SK-N-SH treated with all-trans-retinoic acid at 6 μM for 48 hours (cell line): Measurements from ENCODE around the gene KIAA1217.

Source experiments
- ATAC-seq: fragments of 200-7000 bp; cut with Tn5 transposase; 3 replicates; pipeline ENCODE4 v1.9.1; 2020; ENCODE audit warnings: mild to moderate bottlenecking, moderate library complexity
- ARNTL ChIP-seq: fragments of 450-650 bp; formaldehyde crosslinking; IDR thresholded peaks from 2 replicates; pipeline ENCODE4 v1.5.0; 2020; ENCODE audit warnings: low read depth, mild to moderate bottlenecking, moderate library complexity, borderline replicate concordance
- CSDC2 ChIP-seq: fragments of 250-450 bp; sonication (Bioruptor Pico); IDR thresholded peaks from 2 replicates; pipeline ENCODE4 v1.5.0; 2020; ENCODE audit warnings: mild to moderate bottlenecking, moderate library complexity
- ESRRG ChIP-seq: fragments of 250-450 bp; sonication (Bioruptor Pico); IDR thresholded peaks from 2 replicates; pipeline ENCODE4 v1.6.1; 2021; ENCODE audit warnings: mild to moderate bottlenecking
- GLIS3 ChIP-seq: fragments of 250-450 bp; sonication (Bioruptor Pico); IDR thresholded peaks from 2 replicates; pipeline ENCODE4 v1.5.0; 2020; ENCODE audit warnings: mild to moderate bottlenecking, moderate library complexity
- ISL1 ChIP-seq: fragments of 250-450 bp; sonication (Bioruptor Pico); IDR thresholded peaks from 2 replicates; pipeline ENCODE4 v2.1.2; 2022; ENCODE audit warnings: mild to moderate bottlenecking, moderate library complexity
- OSR1 ChIP-seq: fragments of 250-450 bp; sonication (Bioruptor Pico); IDR thresholded peaks from 2 replicates; pipeline ENCODE4 v1.8.0; 2022; ENCODE audit warnings: moderate library complexity, mild to moderate bottlenecking, inconsistent platforms
- PPARA ChIP-seq: fragments of 250-450 bp; sonication (Bioruptor Pico); IDR thresholded peaks from 2 replicates; pipeline ENCODE4 v1.5.0; 2020; ENCODE audit warnings: mild to moderate bottlenecking, borderline replicate concordance
- RARB ChIP-seq: fragments of 250-450 bp; sonication (Bioruptor Pico); IDR thresholded peaks from 2 replicates; pipeline ENCODE4 v1.8.0; 2021; ENCODE audit warnings: mild to moderate bottlenecking, moderate library complexity
- SNAI2 ChIP-seq: fragments of 250-450 bp; sonication (Bioruptor Pico); IDR thresholded peaks from 2 replicates; pipeline ENCODE4 v1.5.0; 2020; ENCODE audit warnings: mild to moderate bottlenecking, moderate library complexity
- TCF4 ChIP-seq: fragments of 250-450 bp; sonication (Bioruptor Pico); IDR thresholded peaks from 2 replicates; pipeline ENCODE4 v1.8.0; 2021; ENCODE audit warnings: mild to moderate bottlenecking, moderate library complexity, borderline replicate concordance
- TOX ChIP-seq: fragments of 250-450 bp; sonication (Bioruptor Pico); IDR thresholded peaks from 2 replicates; pipeline ENCODE4 v1.8.0; 2021; ENCODE audit warnings: mild to moderate bottlenecking, moderate library complexity, borderline replicate concordance
- ZC3H10 ChIP-seq: fragments of 250-450 bp; sonication (Bioruptor Pico); IDR thresholded peaks from 2 replicates; pipeline ENCODE4 v1.5.1; 2021; ENCODE audit warnings: mild to moderate bottlenecking, moderate library complexity
- ZFP3 ChIP-seq: fragments of 250-450 bp; sonication (Bioruptor Pico); IDR thresholded peaks from 2 replicates; pipeline ENCODE4 v1.5.0; 2020; ENCODE audit warnings: mild to moderate bottlenecking, moderate library complexity
- ZFP30 ChIP-seq: fragments of 450-650 bp; formaldehyde crosslinking; IDR thresholded peaks from 2 replicates; pipeline ENCODE4 v1.5.0; 2022; ENCODE audit warnings: mild to moderate bottlenecking, moderate library complexity
- ZNF565 ChIP-seq: fragments of 450-650 bp; formaldehyde crosslinking; conservative IDR thresholded peaks from 2 replicates; pipeline ENCODE4 v1.5.0; 2020; ENCODE audit warnings: low read depth, mild to moderate bottlenecking, moderate library complexity
- ZNF8 ChIP-seq: fragments of 450-650 bp; formaldehyde crosslinking; IDR thresholded peaks from 2 replicates; pipeline ENCODE4 v1.5.0; 2020; ENCODE audit warnings: mild to moderate bottlenecking, moderate library complexity
- TF ChIP-seq, protein P1 (sequence below): fragments of 250-450 bp; sonication (Bioruptor Pico); IDR thresholded peaks from 2 replicates; pipeline ENCODE4 v1.5.0; 2020; ENCODE audit warnings: mild to moderate bottlenecking, moderate library complexity
- TF ChIP-seq, protein P2 (sequence below): fragments of 250-450 bp; sonication (Bioruptor Pico); IDR thresholded peaks from 2 replicates; pipeline ENCODE4 v1.5.1; 2021; ENCODE audit warnings: mild to moderate bottlenecking, moderate library complexity
- TF ChIP-seq, protein P3 (sequence below): fragments of 250-450 bp; sonication (Bioruptor Pico); IDR thresholded peaks from 2 replicates; pipeline ENCODE4 v1.8.0; 2021; ENCODE audit warnings: low read depth, mild to moderate bottlenecking, moderate library complexity, borderline replicate concordance
- TF ChIP-seq, protein P4 (sequence below): fragments of 250-450 bp; sonication (Bioruptor Pico); IDR thresholded peaks from 2 replicates; pipeline ENCODE4 v1.5.1; 2020; ENCODE audit warnings: low read depth, mild to moderate bottlenecking, moderate library complexity

Gene KIAA1217

DNA sequence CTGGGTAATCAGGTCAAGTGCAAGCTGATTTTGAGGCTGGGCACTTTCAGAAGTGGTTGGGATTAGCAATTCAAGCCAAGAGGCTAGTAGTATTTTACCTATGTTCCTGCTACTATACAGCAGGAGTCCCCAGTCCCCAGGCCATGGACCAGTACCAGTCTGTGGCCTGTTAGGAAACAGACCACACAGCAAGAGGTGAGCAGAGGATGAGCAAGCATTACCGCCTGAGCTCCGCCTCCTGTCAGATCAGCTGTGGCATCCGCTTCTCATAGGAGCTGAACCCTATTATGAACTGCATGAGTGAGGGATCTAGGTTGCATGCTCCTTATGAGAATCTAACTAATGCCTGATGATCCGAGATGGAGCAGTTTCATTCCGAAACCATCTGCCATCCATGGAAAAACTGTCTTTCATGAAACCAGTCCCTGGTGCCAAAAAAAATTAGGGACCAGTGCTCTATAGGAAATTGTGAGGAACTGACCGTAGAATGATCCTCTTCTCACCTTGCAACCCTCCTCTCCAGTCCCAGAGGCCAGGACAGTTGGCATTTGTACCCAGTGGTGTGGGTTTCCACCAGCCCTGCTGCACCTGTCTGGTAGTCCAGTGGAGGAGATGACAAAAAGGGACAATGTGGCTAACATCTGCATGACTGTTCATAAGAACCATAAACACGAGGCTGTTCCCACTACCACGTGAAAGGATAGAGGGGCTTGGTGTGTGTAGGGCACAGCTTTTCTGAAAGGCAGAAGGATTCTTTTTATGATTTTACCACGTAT, 172.5 kb downstream of the KIAA1217 start (continued):
- TF ChIP-seq, protein P1, sequence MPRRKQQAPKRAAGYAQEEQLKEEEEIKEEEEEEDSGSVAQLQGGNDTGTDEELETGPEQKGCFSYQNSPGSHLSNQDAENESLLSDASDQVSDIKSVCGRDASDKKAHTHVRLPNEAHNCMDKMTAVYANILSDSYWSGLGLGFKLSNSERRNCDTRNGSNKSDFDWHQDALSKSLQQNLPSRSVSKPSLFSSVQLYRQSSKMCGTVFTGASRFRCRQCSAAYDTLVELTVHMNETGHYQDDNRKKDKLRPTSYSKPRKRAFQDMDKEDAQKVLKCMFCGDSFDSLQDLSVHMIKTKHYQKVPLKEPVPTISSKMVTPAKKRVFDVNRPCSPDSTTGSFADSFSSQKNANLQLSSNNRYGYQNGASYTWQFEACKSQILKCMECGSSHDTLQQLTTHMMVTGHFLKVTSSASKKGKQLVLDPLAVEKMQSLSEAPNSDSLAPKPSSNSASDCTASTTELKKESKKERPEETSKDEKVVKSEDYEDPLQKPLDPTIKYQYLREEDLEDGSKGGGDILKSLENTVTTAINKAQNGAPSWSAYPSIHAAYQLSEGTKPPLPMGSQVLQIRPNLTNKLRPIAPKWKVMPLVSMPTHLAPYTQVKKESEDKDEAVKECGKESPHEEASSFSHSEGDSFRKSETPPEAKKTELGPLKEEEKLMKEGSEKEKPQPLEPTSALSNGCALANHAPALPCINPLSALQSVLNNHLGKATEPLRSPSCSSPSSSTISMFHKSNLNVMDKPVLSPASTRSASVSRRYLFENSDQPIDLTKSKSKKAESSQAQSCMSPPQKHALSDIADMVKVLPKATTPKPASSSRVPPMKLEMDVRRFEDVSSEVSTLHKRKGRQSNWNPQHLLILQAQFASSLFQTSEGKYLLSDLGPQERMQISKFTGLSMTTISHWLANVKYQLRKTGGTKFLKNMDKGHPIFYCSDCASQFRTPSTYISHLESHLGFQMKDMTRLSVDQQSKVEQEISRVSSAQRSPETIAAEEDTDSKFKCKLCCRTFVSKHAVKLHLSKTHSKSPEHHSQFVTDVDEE (CRISPR knock-in tag) = no peak
- no peak for TF ChIP-seq RARB (CRISPR knock-in tag)

DNA sequence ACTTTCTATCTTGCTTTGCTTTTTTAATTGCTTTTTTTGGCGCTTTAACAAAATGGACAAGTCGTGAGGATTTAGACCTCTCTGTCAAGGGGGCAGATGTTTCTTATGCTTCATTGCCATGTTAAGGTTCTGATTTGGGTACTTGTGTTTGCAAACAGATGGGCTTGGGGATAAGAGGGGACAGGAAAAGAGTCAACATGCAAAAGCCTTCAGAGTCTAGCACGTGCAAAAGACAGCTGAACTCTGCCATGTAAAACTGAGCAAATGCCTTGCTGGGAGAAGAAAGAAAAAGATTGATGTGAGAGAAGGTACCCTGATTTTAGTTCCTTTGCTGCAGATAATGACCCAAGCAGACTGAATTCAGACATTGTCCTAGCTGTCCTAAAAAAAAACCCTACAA, 173.1 kb downstream of the KIAA1217 start:
- ATAC-seq = no peak
- TF ChIP-seq ISL1 (CRISPR knock-in tag) = no peak
- TF ChIP-seq SNAI2 (CRISPR knock-in tag) = no peak
- TF ChIP-seq TCF4 (CRISPR knock-in tag) = no peak
- no peak for TF ChIP-seq TOX (CRISPR knock-in tag)
- TF ChIP-seq, protein P2, sequence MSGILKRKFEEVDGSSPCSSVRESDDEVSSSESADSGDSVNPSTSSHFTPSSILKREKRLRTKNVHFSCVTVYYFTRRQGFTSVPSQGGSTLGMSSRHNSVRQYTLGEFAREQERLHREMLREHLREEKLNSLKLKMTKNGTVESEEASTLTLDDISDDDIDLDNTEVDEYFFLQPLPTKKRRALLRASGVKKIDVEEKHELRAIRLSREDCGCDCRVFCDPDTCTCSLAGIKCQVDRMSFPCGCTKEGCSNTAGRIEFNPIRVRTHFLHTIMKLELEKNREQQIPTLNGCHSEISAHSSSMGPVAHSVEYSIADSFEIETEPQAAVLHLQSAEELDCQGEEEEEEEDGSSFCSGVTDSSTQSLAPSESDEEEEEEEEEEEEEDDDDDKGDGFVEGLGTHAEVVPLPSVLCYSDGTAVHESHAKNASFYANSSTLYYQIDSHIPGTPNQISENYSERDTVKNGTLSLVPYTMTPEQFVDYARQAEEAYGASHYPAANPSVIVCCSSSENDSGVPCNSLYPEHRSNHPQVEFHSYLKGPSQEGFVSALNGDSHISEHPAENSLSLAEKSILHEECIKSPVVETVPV (CRISPR knock-in tag) = no peak
- no peak for TF ChIP-seq CSDC2 (CRISPR knock-in tag)
- no peak for TF ChIP-seq OSR1 (CRISPR knock-in tag)
- no peak for TF ChIP-seq ZNF8 (CRISPR knock-in tag)
- TF ChIP-seq, protein P3, sequence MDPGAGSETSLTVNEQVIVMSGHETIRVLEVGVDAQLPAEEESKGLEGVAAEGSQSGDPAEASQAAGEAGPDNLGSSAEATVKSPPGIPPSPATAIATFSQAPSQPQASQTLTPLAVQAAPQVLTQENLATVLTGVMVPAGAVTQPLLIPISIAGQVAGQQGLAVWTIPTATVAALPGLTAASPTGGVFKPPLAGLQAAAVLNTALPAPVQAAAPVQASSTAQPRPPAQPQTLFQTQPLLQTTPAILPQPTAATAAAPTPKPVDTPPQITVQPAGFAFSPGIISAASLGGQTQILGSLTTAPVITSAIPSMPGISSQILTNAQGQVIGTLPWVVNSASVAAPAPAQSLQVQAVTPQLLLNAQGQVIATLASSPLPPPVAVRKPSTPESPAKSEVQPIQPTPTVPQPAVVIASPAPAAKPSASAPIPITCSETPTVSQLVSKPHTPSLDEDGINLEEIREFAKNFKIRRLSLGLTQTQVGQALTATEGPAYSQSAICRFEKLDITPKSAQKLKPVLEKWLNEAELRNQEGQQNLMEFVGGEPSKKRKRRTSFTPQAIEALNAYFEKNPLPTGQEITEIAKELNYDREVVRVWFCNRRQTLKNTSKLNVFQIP (CRISPR knock-in tag) = no peak
- TF ChIP-seq, protein P4, sequence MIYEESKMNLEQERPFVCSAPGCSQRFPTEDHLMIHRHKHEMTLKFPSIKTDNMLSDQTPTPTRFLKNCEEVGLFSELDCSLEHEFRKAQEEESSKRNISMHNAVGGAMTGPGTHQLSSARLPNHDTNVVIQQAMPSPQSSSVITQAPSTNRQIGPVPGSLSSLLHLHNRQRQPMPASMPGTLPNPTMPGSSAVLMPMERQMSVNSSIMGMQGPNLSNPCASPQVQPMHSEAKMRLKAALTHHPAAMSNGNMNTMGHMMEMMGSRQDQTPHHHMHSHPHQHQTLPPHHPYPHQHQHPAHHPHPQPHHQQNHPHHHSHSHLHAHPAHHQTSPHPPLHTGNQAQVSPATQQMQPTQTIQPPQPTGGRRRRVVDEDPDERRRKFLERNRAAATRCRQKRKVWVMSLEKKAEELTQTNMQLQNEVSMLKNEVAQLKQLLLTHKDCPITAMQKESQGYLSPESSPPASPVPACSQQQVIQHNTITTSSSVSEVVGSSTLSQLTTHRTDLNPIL (CRISPR knock-in tag) = no peak
- TF ChIP-seq ARNTL (CRISPR knock-in tag) = no peak
- no peak for TF ChIP-seq PPARA (CRISPR knock-in tag)
- no peak for TF ChIP-seq ZFP30
- TF ChIP-seq ZNF565 (CRISPR knock-in tag) = no peak
- TF ChIP-seq RARB (CRISPR knock-in tag) = no peak
- no peak for TF ChIP-seq GLIS3 (CRISPR knock-in tag)
- TF ChIP-seq ESRRG (CRISPR knock-in tag) = no peak

DNA sequence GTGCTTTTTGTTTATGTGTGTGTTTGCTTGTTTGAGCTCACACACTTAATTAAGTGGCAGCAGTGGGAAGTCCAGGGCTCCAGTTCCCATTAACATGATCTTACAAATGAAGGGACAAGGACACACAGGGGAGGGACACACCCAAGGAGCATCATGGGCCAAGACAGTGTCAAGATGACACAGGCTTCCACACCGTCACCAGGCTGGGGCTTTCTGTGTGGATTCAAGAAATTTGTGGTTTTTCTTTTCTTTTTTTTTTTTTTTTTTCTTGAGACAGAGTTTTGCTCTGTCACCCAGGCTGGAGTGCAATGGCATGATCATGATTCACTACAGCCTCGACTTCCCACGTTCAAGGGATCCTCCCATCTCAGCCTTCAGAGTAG, 173.6 kb downstream of the KIAA1217 start:
- no peak for ATAC-seq
- TF ChIP-seq, protein P4 (CRISPR knock-in tag) = no peak
- no peak for TF ChIP-seq GLIS3 (CRISPR knock-in tag)
- TF ChIP-seq, protein P3 (CRISPR knock-in tag) = no peak
- TF ChIP-seq, protein P1 (CRISPR knock-in tag) = no peak
- TF ChIP-seq RARB (CRISPR knock-in tag) = no peak
- no peak for TF ChIP-seq TCF4 (CRISPR knock-in tag)
- TF ChIP-seq, protein P2 (CRISPR knock-in tag) = no peak
- TF ChIP-seq ZFP30 = no peak
- TF ChIP-seq ZFP3 (CRISPR knock-in tag) = no peak
- TF ChIP-seq ZNF8 (CRISPR knock-in tag) = no peak
- TF ChIP-seq ISL1 (CRISPR knock-in tag) = no peak
- TF ChIP-seq SNAI2 (CRISPR knock-in tag) = no peak
- no peak for TF ChIP-seq TOX (CRISPR knock-in tag)
- TF ChIP-seq PPARA (CRISPR knock-in tag) = no peak
- no peak for TF ChIP-seq ZC3H10
